Measurements from ENCODE around the gene C4BPA. TPM values are rescaled to one million over a fixed set of nuclear protein-coding genes. Genes with fewer than 3 reads are reported as not detected.

The C4BPA gene
- total RNA-seq, 1 donor = not detected

GRCh38 chr1:207102146-207102545 is 1.9 kb upstream of the C4BPA start:
- TF ChIP-seq, protein P1, sequence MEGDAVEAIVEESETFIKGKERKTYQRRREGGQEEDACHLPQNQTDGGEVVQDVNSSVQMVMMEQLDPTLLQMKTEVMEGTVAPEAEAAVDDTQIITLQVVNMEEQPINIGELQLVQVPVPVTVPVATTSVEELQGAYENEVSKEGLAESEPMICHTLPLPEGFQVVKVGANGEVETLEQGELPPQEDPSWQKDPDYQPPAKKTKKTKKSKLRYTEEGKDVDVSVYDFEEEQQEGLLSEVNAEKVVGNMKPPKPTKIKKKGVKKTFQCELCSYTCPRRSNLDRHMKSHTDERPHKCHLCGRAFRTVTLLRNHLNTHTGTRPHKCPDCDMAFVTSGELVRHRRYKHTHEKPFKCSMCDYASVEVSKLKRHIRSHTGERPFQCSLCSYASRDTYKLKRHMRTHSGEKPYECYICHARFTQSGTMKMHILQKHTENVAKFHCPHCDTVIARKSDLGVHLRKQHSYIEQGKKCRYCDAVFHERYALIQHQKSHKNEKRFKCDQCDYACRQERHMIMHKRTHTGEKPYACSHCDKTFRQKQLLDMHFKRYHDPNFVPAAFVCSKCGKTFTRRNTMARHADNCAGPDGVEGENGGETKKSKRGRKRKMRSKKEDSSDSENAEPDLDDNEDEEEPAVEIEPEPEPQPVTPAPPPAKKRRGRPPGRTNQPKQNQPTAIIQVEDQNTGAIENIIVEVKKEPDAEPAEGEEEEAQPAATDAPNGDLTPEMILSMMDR (IDR thresholded peaks at IDR 0.05; ENCODE audit: extremely low read depth, low read depth, low read length) = no peak
- H3K4me3 ChIP-seq (ENCODE audit: insufficient read depth, low read length) = no peak overlapping the region
- H3K4me2 ChIP-seq (ENCODE audit: insufficient read depth, low read length) = no peak overlapping the region
- no peaks in the 10 kb centered on the region for H3K9me3 ChIP-seq (ENCODE audit: low read depth, low read length)
- H3K4me1 ChIP-seq (ENCODE audit: insufficient read depth, low read length) = no peaks in the 10 kb centered on the region
- H4K20me1 ChIP-seq (ENCODE audit: insufficient read depth, low read length) = no peaks in the 10 kb centered on the region
- no peaks in the 10 kb centered on the region for H3K36me3 ChIP-seq (ENCODE audit: insufficient read depth, low read length)
- no peak overlapping the region for H2AFZ ChIP-seq (ENCODE audit: low read length)
- H3K27me3 ChIP-seq (ENCODE audit: insufficient read depth, low read length) = no peaks in the 10 kb centered on the region
- H3K79me2 ChIP-seq (ENCODE audit: insufficient read depth, low read length) = no peaks in the 10 kb centered on the region
- no peak overlapping the region for H3K27ac ChIP-seq (ENCODE audit: low read depth, low read length)
- no peak for DNase-seq (ENCODE audit: insufficient read length, low spot score, missing footprints)

- no peaks in the 10 kb centered on the region for H3K36me3 ChIP-seq (ENCODE audit: insufficient read depth, low read length)
- H3K9me3 ChIP-seq (ENCODE audit: low read depth, low read length) = no peaks in the 10 kb centered on the region
- H3K4me3 ChIP-seq (ENCODE audit: insufficient read depth, low read length) = no peak overlapping the region
- no peaks in the 10 kb centered on the region for H3K27me3 ChIP-seq (ENCODE audit: insufficient read depth, low read length)
- no peak for DNase-seq (ENCODE audit: insufficient read length, low spot score, missing footprints)
- H4K20me1 ChIP-seq (ENCODE audit: insufficient read depth, low read length) = no peaks in the 10 kb centered on the region
- H3K79me2 ChIP-seq (ENCODE audit: insufficient read depth, low read length) = no peaks in the 10 kb centered on the region
- H3K4me2 ChIP-seq (ENCODE audit: insufficient read depth, low read length) = no peak overlapping the region
- no peak overlapping the region for H2AFZ ChIP-seq (ENCODE audit: low read length)
- no peaks in the 10 kb centered on the region for H3K4me1 ChIP-seq (ENCODE audit: insufficient read depth, low read length)
- TF ChIP-seq, protein P1 (IDR thresholded peaks at IDR 0.05; ENCODE audit: extremely low read depth, low read depth, low read length) = no peak
- H3K27ac ChIP-seq (ENCODE audit: low read depth, low read length) = no peak overlapping the region
Observed at GRCh38 chr1:207102659-207103058, 1.4 kb upstream of the C4BPA start.

GRCh38 chr1:207109004-207109403 is 5.0 kb downstream of the C4BPA start:
- Histone ChIP-seq H3K4me1 (ENCODE audit: insufficient read depth, low read length) (no peaks in the 10 kb centered on the region), H4K20me1 (ENCODE audit: insufficient read depth, low read length) (no peaks in the 10 kb centered on the region), H3K9me3 (ENCODE audit: low read depth, low read length) (no peaks in the 10 kb centered on the region), H3K27ac (ENCODE audit: low read depth, low read length) (no peak overlapping the region), H3K4me2 (ENCODE audit: insufficient read depth, low read length) (no peak overlapping the region), H3K27me3 (ENCODE audit: insufficient read depth, low read length) (no peaks in the 10 kb centered on the region), H3K79me2 (ENCODE audit: insufficient read depth, low read length) (no peaks in the 10 kb centered on the region), H2AFZ (ENCODE audit: low read length) (no peak overlapping the region), H3K36me3 (ENCODE audit: insufficient read depth, low read length) (no peaks in the 10 kb centered on the region), H3K4me3 (ENCODE audit: insufficient read depth, low read length) (no peak overlapping the region)
- DNase-seq (ENCODE audit: insufficient read length, low spot score, missing footprints) = no peak
- TF ChIP-seq, protein P1 (IDR thresholded peaks at IDR 0.05; ENCODE audit: extremely low read depth, low read depth, low read length) = no peak

GRCh38 chr1:207112616-207113296 is 8.7 kb downstream of the C4BPA start:
- H2AFZ ChIP-seq (ENCODE audit: low read length) = no peak overlapping the region
- H4K20me1 ChIP-seq (ENCODE audit: insufficient read depth, low read length) = no peaks in the 10 kb centered on the region
- TF ChIP-seq, protein P1 (IDR thresholded peaks at IDR 0.05; ENCODE audit: extremely low read depth, low read depth, low read length) = no peak
- no peaks in the 10 kb centered on the region for H3K36me3 ChIP-seq (ENCODE audit: insufficient read depth, low read length)
- H3K4me2 ChIP-seq (ENCODE audit: insufficient read depth, low read length) = no peak overlapping the region
- no peaks in the 10 kb centered on the region for H3K9me3 ChIP-seq (ENCODE audit: low read depth, low read length)
- H3K4me3 ChIP-seq (ENCODE audit: insufficient read depth, low read length) = no peak overlapping the region
- no peaks in the 10 kb centered on the region for H3K79me2 ChIP-seq (ENCODE audit: insufficient read depth, low read length)
- no peaks in the 10 kb centered on the region for H3K27me3 ChIP-seq (ENCODE audit: insufficient read depth, low read length)
- no peak overlapping the region for H3K27ac ChIP-seq (ENCODE audit: low read depth, low read length)
- DNase-seq (ENCODE audit: insufficient read length, low spot score, missing footprints) = no peak
- H3K4me1 ChIP-seq (ENCODE audit: insufficient read depth, low read length) = no peaks in the 10 kb centered on the region

Data from osteoblast (primary cell).